Spleen (tissue), 11 donors: ENCODE measurements around the gene LRMDA. TPM values are rescaled to one million over a fixed set of nuclear protein-coding genes. Genes with fewer than 3 reads are reported as not detected.

Source experiments
- DNase-seq: peaks from one replicate; pipeline ENCODE4 v3.0.0-alpha.2; 2020
- H3K27ac ChIP-seq, 8 donors: fragments of 200-600 bp; sonication (generic) in 7 of 8; 1 replicate in 4 of 8; 2 replicates in 4 of 8; pipeline versions ENCODE4 v1.5.0 to v1.8.0; 2016 to 2021; ENCODE audit warnings: inconsistent platforms in 4 of 8, mild to moderate bottlenecking in 4 of 8, moderate library complexity in 1 of 8
- H3K27me3 ChIP-seq, 7 donors: fragments of 200-600 bp; sonication (generic) in 6 of 7; replicated peaks in 1 of 7; 1 replicate in 4 of 7; 2 replicates in 3 of 7; pipeline versions ENCODE4 v1.5.0 to v1.8.0; 2016 to 2021; ENCODE audit warnings: inconsistent platforms in 3 of 7, mild to moderate bottlenecking in 1 of 7
- H3K36me3 ChIP-seq, 6 donors: fragments of 200-600 bp; sonication (generic) in 5 of 6; 1 replicate in 4 of 6; 2 replicates in 2 of 6; pipeline versions ENCODE4 v1.5.0 to v1.8.0; 2016 to 2021; ENCODE audit warnings: inconsistent platforms in 2 of 6
- H3K4me1 ChIP-seq, 6 donors: fragments of 200-600 bp; sonication (generic) in 5 of 6; 1 replicate in 3 of 6; 2 replicates in 3 of 6; pipeline versions ENCODE4 v1.5.0 to v1.8.0; 2016 to 2021; ENCODE audit warnings: inconsistent platforms in 3 of 6
- H3K4me3 ChIP-seq, 8 donors: fragments of 200-600 bp; sonication (generic) in 7 of 8; 1 replicate in 4 of 8; 2 replicates in 4 of 8; pipeline versions ENCODE4 v1.5.0 to v1.8.0; 2016 to 2021; ENCODE audit warnings: inconsistent platforms in 4 of 8, mild to moderate bottlenecking in 4 of 8, moderate library complexity in 2 of 8
- H3K9me3 ChIP-seq, 8 donors: fragments of 200-600 bp; sonication (generic) in 7 of 8; 1 replicate in 4 of 8; 2 replicates in 4 of 8; pipeline versions ENCODE4 v1.5.0 to v1.8.0; 2016 to 2021; ENCODE audit warnings: inconsistent platforms in 4 of 8
- POLR2A ChIP-seq, 3 donors: fragments of 450-650 bp; IDR thresholded peaks; one replicate each; pipeline ENCODE4 v1.5.1; 2017; ENCODE audit warnings: antibody characterized with exemption in 3 of 3, mild to moderate bottlenecking in 1 of 3
- POLR2AphosphoS5 ChIP-seq, 3 donors: sonication (generic); formaldehyde crosslinking; IDR thresholded peaks; one replicate each; pipeline ENCODE4 v1.5.1; 2017; ENCODE audit warnings: antibody characterized with exemption in 3 of 3
- WGBS, 5 donors: extraction: QIAGEN DNeasy Blood & Tissue Kit in 3 of 5; methylation state at CpG; one replicate each; pipeline versions ENCODE4 v1.1.5 to v1.1.7; 2013 to 2018; 5-methylcytosine and 5-hydroxymethylcytosine counted together
- intact Hi-C: fragments of 100-400 bp; cut with DNase I; formaldehyde crosslinking; loops from one replicate; pipeline ENCODE4 v1.15.0; 2023; ENCODE audit warnings: low total_unique reads
- polyA plus RNA-seq, 3 donors: library from polyadenylated mRNA; stranded (reverse); fragments of 200-250 nt; gene quantifications; one replicate each; pipeline ENCODE4 v1.2.1, GENCODE V29; 2013
- total RNA-seq, 7 donors: library from RNA; depleted of rRNA in 3 of 7; stranded (reverse); fragments of >200 nt in 3 of 7; fragmentation: NEBNext Ultra II Directional in 4 of 7; extraction: Animal tissue kit (Norgen Biotek cat#: 25700) in 4 of 7; gene quantifications; one replicate each; pipeline versions ENCODE4 v1.1.0 to v1.2.1, GENCODE V29; 2016 to 2021
- TF ChIP-seq, protein P1 (sequence below), 11 experiments: fragments of 200-600 bp in 7 of 11; fragments of 450-650 bp in 4 of 11; sonication (generic) in 4 of 11; IDR thresholded peaks in 8 of 11; conservative IDR thresholded peaks in 3 of 11; 1 replicate in 7 of 11; 2 replicates in 4 of 11; pipeline versions ENCODE4 v1.4.0 to v1.8.0; 2016 to 2021; ENCODE audit warnings: antibody characterized with exemption in 11 of 11, inconsistent platforms in 4 of 11, mild to moderate bottlenecking in 1 of 11
- donor health status: healthy with polysubstance abuse.
- donor health status: DM: no; HTN: no; CAD: no; lungs with moderate emphysema.
- donor health status: DM: no; HTN: no; CAD: no.
- donor health status: Bipolar disorder and iron deficiency.
- donor health status: healthy.
- donor health status: DM: no; HTN: no; CAD: no.
- donor health status: DM: yes; HTN: yes; CAD: no.

The LRMDA gene
- total and polyA plus RNA-seq, 10 donors: 7.3 to 46.6 (median 28.2) TPM

DNA sequence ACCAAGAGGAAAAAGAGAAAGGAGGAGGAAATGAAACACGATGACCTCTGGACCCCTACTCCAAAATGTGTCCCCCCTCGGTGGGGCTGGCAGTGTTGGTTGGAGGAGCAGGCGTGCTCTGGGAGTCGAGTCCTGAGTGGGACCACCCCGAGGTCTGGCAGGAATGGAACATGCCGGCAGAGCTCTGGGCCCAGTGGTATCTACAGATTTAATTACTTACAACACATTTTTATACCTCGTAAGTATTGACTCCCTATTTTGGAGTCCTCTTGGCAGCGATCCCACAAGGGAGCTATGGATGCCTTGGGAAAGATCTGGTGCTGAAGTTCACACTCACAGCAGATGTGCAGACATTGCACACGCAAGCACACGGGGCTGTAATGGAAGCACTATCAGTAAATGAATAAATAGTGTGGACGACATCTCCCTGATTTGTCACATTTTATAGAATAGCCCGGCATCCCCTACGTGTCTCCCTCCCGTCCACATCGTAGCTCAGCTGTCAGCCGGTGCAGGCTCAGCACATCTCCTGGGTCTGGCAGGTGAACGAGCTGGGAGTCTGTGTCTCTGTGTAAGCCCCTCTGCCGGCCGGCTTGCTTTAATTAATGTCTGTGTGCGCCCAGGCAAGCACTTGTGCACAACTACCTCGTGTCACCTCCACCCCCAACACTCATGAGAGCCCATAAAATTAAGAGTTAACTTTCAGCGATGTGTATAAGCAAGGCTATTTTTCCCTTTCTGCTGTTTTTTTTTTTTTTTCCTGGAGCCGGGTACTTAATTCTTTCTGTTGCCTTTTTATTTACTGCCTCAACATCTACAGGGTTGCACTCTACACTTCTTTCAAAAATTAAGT, 603.2 kb downstream of the LRMDA start:
- intact Hi-C loops: loop anchor here (5.0 kb wide), 1 partner anchor 632 kb away; the partner anchor contains the start of gene ZNF503
- TF ChIP-seq POLR2AphosphoS5 (IDR thresholded peaks at IDR 0.05): no peak
- DNase-seq: no peak
- Histone ChIP-seq H3K4me1 (peaks cover 0 to 22% (median 9%) of the 10 kb centered on the region in 6 donors), H3K9me3 (peaks cover 0 to 11% (median 7%) of the 10 kb centered on the region in 8 donors), H3K27me3 (no peaks in the 10 kb centered on the region), H3K27ac (no peak overlapping the region), H3K4me3 (no peak overlapping the region), H3K36me3 (peaks cover 0 to 6% (median 0%) of the 10 kb centered on the region in 6 donors)
- 83 to 89% (median 89%) methylated on average over 23 of the region's 23 CpGs for WGBS, 5 donors

GRCh38 chr10:76035206-76036110, 604.0 kb downstream of the LRMDA start:
- no peaks in the 10 kb centered on the region for H3K27me3 ChIP-seq
- TF ChIP-seq, protein P1, sequence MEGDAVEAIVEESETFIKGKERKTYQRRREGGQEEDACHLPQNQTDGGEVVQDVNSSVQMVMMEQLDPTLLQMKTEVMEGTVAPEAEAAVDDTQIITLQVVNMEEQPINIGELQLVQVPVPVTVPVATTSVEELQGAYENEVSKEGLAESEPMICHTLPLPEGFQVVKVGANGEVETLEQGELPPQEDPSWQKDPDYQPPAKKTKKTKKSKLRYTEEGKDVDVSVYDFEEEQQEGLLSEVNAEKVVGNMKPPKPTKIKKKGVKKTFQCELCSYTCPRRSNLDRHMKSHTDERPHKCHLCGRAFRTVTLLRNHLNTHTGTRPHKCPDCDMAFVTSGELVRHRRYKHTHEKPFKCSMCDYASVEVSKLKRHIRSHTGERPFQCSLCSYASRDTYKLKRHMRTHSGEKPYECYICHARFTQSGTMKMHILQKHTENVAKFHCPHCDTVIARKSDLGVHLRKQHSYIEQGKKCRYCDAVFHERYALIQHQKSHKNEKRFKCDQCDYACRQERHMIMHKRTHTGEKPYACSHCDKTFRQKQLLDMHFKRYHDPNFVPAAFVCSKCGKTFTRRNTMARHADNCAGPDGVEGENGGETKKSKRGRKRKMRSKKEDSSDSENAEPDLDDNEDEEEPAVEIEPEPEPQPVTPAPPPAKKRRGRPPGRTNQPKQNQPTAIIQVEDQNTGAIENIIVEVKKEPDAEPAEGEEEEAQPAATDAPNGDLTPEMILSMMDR (IDR thresholded peaks at IDR 0.05 in 8 of 11, conservative IDR thresholded peaks at IDR 0.05 in 3 of 11): no peak
- no peak for TF ChIP-seq POLR2AphosphoS5 (IDR thresholded peaks at IDR 0.05)
- no peak for TF ChIP-seq POLR2A (IDR thresholded peaks at IDR 0.05)
- WGBS, 5 donors: 85 to 91% (median 86%) methylated on average over 20 of the region's 20 CpGs
- H3K4me3 ChIP-seq: peak overlapping the region in 1 of 8 donors; percentile 34
- intact Hi-C loops: loop anchor here (5.0 kb wide), 1 partner anchor 633 kb away; the partner anchor contains the start of gene ZNF503
- H3K27ac ChIP-seq: no peak overlapping the region
- H3K36me3 ChIP-seq: peaks cover 0 to 6% (median 0%) of the 10 kb centered on the region in 6 donors
- H3K4me1 ChIP-seq: peaks cover 0 to 22% (median 9%) of the 10 kb centered on the region in 6 donors
- H3K9me3 ChIP-seq: peaks cover 0 to 11% (median 7%) of the 10 kb centered on the region in 8 donors
- no peak for DNase-seq

DNA sequence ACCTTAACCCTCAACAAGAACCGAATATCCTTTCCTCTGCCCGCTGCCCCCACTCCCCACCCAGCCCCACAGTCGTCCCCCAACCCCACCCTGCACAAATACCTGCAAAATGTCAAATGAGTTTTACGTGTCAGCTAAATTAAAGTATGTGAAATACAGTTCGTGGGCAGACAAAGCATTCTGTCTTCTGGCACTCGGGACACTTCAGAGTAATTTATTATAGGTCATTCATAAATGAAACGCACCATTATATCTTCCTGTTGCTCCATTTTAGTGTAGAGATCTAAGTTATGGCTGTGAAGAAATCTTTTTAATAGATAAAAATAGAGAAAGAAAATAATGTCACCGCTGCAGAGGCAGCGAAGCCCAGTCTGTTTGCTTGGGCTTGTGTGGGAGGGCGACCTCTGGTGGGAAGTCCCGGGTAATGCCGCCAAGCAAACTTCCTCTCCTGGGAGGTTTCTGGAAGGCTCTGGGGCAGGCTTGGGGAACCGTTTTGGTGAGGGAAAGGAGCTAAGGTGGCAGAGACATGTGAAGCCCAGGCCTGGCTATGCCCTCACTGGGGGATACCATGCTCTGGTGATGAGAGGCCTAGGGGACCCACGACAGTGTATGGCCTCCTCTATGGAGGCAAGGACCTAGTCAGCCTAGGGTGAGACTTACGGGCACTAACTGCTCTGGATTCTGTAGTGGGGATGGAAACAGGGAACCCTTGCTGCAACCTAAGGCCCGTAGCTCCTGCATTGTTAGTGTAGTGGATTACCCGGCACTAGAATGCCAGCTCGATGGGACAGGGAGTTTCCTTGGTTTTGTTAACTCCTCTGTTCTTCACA, 604.9 kb downstream of the LRMDA start:
- H3K27ac ChIP-seq: no peak overlapping the region
- peaks cover 0 to 6% (median 0%) of the 10 kb centered on the region in 6 donors for H3K36me3 ChIP-seq
- 43 to 53% (median 47%) methylated on average over 18 of the region's 18 CpGs for WGBS, 5 donors
- H3K4me1 ChIP-seq: peaks cover 0 to 22% (median 9%) of the 10 kb centered on the region in 6 donors
- H3K27me3 ChIP-seq: no peaks in the 10 kb centered on the region
- peak overlapping the region in 1 of 8 donors; percentile 34 for H3K4me3 ChIP-seq
- peak; percentile 85 for DNase-seq
- H3K9me3 ChIP-seq: peaks cover 0 to 11% (median 7%) of the 10 kb centered on the region in 8 donors
- intact Hi-C loops: loop anchor here (5.0 kb wide), 1 partner anchor 634 kb away; the partner anchor contains the start of gene ZNF503
- TF ChIP-seq POLR2A (IDR thresholded peaks at IDR 0.05) (no peak), POLR2AphosphoS5 (IDR thresholded peaks at IDR 0.05) (peak in 1 of 3 donors; percentile 42)
- TF ChIP-seq, protein P1 (IDR thresholded peaks at IDR 0.05 in 8 of 11, conservative IDR thresholded peaks at IDR 0.05 in 3 of 11): peak; percentile 51 to 91 (median 79)

DNA sequence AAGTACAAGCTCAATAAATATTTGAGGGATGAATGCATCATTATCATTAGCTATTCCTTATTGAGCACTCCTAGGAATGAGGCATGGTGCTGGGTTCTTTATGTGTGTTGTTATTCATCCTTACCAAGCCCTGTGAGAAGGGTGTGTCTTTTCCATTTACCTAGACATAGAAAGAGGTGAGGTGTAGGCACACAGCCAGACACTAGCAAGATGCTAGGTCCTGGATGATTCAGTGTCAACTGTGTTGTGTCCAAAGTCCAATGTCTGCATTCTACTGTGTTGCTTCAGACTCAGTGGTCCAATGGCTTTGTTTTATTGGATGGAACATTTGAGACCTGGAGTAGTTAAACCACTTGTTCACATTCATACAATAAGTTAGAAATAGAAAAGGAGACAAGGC, 605.5 kb downstream of the LRMDA start:
- TF ChIP-seq POLR2A (IDR thresholded peaks at IDR 0.05) (no peak), POLR2AphosphoS5 (IDR thresholded peaks at IDR 0.05) (no peak)
- TF ChIP-seq, protein P1 (IDR thresholded peaks at IDR 0.05 in 8 of 11, conservative IDR thresholded peaks at IDR 0.05 in 3 of 11): no peak
- no peak for DNase-seq
- peaks cover 0 to 22% (median 9%) of the 10 kb centered on the region in 6 donors for H3K4me1 ChIP-seq
- intact Hi-C loops: loop anchor here (5.0 kb wide), 1 partner anchor 635 kb away; the partner anchor contains the start of gene ZNF503
- peaks cover 0 to 6% (median 0%) of the 10 kb centered on the region in 6 donors for H3K36me3 ChIP-seq
- H3K27ac ChIP-seq: no peak overlapping the region
- no peak overlapping the region for H3K4me3 ChIP-seq
- H3K27me3 ChIP-seq: no peaks in the 10 kb centered on the region
- H3K9me3 ChIP-seq: peaks cover 0 to 11% (median 7%) of the 10 kb centered on the region in 8 donors
